ENCODE measurements around the gene MTA3. TPM values are rescaled to one million over a fixed set of nuclear protein-coding genes. Genes with fewer than 3 reads are reported as not detected.

The MTA3 gene
- total and polyA plus RNA-seq, 8 donors, result 23.9 to 82.8 (median 70.6) TPM

DNA sequence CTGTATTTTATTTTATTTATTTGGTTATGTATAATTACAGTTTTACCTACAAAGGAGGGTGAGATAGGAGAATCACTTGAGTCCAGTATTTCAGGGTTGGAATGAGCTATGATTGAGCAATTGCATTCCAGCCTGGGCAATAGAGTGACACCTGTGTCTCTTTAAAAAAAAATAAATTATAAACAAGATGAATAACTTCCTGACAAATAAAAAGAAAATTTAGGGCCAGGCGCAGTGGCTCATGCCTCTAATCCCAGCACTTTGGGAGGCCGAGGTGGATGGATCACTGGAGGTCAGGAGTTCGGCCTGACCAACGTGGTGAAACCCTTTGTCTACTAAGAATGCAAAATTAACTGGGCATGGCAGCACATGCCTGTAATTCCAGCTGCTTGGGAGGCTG lies 17.3 kb downstream of the MTA3 start:
- H3K4me1 ChIP-seq, result no peaks in the 10 kb centered on the region
- intact Hi-C loops (cut with DNase I), result no loop called here
- H3K27me3 ChIP-seq, result no peaks in the 10 kb centered on the region
- H3K36me3 ChIP-seq, result peaks cover 0 to 18% of the 10 kb centered on the region in 2 donors
- no peaks in the 10 kb centered on the region for H3K9me3 ChIP-seq
- TF ChIP-seq, protein P1, sequence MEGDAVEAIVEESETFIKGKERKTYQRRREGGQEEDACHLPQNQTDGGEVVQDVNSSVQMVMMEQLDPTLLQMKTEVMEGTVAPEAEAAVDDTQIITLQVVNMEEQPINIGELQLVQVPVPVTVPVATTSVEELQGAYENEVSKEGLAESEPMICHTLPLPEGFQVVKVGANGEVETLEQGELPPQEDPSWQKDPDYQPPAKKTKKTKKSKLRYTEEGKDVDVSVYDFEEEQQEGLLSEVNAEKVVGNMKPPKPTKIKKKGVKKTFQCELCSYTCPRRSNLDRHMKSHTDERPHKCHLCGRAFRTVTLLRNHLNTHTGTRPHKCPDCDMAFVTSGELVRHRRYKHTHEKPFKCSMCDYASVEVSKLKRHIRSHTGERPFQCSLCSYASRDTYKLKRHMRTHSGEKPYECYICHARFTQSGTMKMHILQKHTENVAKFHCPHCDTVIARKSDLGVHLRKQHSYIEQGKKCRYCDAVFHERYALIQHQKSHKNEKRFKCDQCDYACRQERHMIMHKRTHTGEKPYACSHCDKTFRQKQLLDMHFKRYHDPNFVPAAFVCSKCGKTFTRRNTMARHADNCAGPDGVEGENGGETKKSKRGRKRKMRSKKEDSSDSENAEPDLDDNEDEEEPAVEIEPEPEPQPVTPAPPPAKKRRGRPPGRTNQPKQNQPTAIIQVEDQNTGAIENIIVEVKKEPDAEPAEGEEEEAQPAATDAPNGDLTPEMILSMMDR (IDR thresholded peaks at IDR 0.05), result no peak
- ATAC-seq (peak; percentile 48), DNase-seq (no peak)
- no peak overlapping the region for H3K4me3 ChIP-seq
- H3K27ac ChIP-seq, result no peak overlapping the region

DNA sequence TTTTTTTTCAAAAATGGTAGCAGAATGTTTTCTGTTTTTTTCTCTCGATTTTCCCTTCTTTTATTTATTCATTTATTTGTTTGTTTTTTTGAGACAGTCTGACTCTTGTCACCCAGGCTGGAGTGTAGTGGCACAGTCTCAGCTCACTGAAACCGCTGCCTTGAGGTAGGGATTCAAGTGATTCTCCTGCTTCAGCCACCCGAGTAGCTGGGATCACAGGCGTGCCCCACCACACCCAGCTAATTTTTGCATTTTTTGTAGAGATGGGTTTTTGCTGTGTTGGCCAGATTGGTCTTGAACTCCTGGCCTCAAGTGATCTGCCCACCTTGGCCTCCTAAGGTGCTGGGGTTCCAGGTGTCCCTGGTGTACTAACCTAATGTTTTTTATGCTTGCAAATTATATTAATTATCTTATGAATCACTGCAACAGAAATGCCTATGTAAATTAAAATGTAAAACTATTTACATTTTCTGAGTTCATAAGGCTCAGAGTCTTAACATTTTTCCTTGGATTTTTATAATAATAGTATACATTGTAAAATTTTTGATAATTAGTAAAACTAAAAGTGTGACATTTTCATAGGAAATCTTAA lies 19.2 kb downstream of the MTA3 start:
- H3K27ac ChIP-seq, result no peak overlapping the region
- no peak for ATAC-seq
- TF ChIP-seq, protein P1 (IDR thresholded peaks at IDR 0.05), result no peak

DNA sequence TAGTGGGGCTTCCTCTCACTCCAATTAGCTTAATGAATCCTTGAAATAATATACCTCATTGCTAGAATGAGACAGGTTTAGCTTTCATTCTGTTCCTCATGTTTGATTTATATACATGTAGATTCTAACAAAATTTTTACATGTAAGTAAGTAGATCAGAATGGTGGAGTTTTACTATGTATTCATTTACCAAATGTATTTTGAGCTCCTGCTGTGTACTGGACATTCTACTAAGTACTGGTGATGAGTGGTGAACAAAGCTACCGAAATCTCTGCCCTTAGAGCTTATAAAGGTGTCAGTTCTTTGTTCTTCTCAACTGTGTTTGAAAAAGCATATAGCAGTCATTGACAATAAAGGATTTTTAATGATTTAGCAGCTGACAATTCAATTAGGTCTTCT lies 19.7 kb downstream of the MTA3 start:
- no peaks in the 10 kb centered on the region for H3K36me3 ChIP-seq
- TF ChIP-seq, protein P1 (IDR thresholded peaks at IDR 0.05), result no peak
- no peaks in the 10 kb centered on the region for H3K4me1 ChIP-seq
- no peaks in the 10 kb centered on the region for H3K9me3 ChIP-seq
- DNase-seq (no peak), ATAC-seq (no peak)
- H3K4me3 ChIP-seq, result no peak overlapping the region
- H3K27ac ChIP-seq, result no peak overlapping the region
- intact Hi-C loops (cut with DNase I), result no loop called here
- H3K27me3 ChIP-seq, result no peaks in the 10 kb centered on the region

More for the DNA sequence above, 19.2 kb downstream of the MTA3 start:
- DNase-seq, result no peak
- Histone ChIP-seq H3K36me3 (peaks cover 0 to under 1% of the 10 kb centered on the region in 2 donors), H3K9me3 (no peaks in the 10 kb centered on the region), H3K27me3 (no peaks in the 10 kb centered on the region), H3K4me1 (no peaks in the 10 kb centered on the region), H3K4me3 (no peak overlapping the region)
- intact Hi-C loops (cut with DNase I), result no loop called here

DNA sequence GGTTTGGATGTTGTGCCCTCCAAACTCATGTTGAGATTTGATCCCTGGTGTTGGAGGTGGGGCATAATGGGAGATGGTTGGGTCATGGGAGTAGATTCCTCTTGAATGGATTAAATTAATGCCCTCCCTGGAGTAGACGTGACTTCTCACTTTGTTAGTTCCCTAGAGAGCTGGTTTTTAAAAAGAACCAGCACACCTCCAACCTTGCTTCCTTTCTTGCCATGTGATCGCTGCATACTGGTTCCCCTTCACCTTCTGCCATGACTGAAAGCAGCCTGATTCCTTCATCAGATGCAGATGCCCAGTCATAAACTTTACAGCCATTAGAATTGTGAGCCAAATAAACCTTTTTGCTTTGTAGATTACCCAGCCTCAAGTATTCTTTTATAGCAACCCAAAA lies 21.7 kb downstream of the MTA3 start:
- no peak overlapping the region for H3K27ac ChIP-seq
- H3K9me3 ChIP-seq, result no peaks in the 10 kb centered on the region
- no peaks in the 10 kb centered on the region for H3K27me3 ChIP-seq
- H3K4me3 ChIP-seq, result no peak overlapping the region
- no peak for DNase-seq
- no peaks in the 10 kb centered on the region for H3K36me3 ChIP-seq
- no peak for ATAC-seq
- no peaks in the 10 kb centered on the region for H3K4me1 ChIP-seq
- intact Hi-C loops (cut with DNase I), result no loop called here
- TF ChIP-seq, protein P1 (IDR thresholded peaks at IDR 0.05), result no peak

DNA sequence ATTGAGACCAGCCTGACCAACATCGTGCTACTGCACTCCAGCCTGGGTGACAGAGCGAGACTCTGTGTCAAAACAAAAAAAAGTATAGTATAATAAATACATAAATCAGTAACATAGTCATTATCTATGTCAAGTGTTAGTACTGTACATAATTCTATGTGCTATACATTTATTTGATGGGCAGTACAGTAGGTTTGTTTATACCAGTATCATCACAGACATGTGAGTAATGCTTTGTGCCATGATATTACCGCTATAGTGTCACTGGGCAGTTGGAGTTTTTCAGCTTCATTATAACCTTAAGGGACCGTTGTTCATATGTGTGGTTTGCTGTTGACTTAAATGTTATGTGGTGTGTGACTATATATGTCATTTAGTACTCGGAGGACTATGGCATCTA lies 24.9 kb downstream of the MTA3 start:
- no peak for DNase-seq
- Histone ChIP-seq H3K4me3 (no peak overlapping the region), H3K27ac (no peak overlapping the region), H3K27me3 (no peaks in the 10 kb centered on the region), H3K4me1 (no peaks in the 10 kb centered on the region), H3K36me3 (no peaks in the 10 kb centered on the region), H3K9me3 (no peaks in the 10 kb centered on the region)
- ATAC-seq, result no peak
- intact Hi-C loops (cut with DNase I), result no loop called here
- TF ChIP-seq, protein P1 (IDR thresholded peaks at IDR 0.05), result no peak
